GM21786 (cell line): ENCODE measurements around the gene SLITRK1.

Source experiments
- ATAC-seq: cut with Tn5 transposase; IDR thresholded peaks from one replicate; pipeline ENCODE4 v1.9.1; 2021; ENCODE audit not compliant: unreplicated experiment

The SLITRK1 gene, protein sequence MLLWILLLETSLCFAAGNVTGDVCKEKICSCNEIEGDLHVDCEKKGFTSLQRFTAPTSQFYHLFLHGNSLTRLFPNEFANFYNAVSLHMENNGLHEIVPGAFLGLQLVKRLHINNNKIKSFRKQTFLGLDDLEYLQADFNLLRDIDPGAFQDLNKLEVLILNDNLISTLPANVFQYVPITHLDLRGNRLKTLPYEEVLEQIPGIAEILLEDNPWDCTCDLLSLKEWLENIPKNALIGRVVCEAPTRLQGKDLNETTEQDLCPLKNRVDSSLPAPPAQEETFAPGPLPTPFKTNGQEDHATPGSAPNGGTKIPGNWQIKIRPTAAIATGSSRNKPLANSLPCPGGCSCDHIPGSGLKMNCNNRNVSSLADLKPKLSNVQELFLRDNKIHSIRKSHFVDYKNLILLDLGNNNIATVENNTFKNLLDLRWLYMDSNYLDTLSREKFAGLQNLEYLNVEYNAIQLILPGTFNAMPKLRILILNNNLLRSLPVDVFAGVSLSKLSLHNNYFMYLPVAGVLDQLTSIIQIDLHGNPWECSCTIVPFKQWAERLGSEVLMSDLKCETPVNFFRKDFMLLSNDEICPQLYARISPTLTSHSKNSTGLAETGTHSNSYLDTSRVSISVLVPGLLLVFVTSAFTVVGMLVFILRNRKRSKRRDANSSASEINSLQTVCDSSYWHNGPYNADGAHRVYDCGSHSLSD

DNA sequence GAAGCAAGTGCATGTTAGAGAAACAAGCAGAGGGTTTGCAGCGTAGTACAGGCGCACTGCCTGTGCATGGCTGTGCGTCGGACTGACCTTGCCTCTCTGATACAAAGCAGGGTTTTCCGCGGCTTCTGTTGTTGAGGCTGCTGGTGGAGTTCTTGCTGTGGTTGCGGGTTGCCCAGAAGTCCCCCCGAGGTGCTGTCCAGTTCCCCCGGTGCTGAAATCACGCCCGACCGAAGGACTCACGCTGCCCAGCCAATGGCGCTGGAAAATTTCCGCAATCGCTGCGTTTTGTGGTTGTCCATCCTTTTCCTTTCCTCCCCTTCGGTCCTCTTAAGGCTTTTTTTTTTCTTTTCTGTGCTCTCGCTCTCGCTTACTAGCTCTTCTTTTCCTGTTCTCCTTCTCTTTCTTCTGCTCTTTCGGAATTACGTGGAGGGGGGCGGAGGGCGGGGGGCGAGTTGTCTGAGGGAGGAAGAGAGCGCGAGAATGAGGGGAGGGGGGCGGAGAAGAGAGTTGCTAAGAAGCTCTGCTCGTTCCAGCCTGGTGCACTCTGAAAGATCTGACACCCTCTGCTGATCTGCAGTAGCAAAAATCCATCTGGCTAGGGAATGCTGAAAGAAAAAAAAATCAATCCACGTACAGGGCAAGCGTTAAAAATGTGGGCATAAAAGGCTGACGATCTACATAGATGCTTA is at the start of gene SLITRK1:
Gene SLITRK1 (minus strand): TSS at position 558 of the 689 bp plus-strand sequence. CDS start 967 bp downstream, outside the sequence.
- no peak for ATAC-seq

DNA sequence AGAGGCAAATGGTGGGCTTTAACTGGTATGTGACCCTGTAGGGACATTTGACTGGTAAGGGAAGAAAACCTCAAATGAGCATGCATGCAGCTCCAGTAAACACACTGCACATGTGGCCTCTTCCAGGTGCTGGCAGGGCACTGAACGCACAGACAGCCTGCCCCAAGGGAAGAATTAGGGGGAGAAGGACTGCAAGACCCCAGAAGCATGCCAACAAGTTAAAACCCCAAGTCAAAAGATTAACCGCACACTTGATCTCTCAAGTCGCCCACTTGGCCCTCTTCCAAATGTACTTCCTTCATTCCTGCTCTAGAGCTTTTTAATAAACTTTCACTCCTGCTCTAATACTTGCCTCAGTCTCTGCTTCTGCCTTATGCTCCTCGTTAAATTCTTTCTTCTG is 46.9 kb upstream of the SLITRK1 start:
- ATAC-seq: no peak

DNA sequence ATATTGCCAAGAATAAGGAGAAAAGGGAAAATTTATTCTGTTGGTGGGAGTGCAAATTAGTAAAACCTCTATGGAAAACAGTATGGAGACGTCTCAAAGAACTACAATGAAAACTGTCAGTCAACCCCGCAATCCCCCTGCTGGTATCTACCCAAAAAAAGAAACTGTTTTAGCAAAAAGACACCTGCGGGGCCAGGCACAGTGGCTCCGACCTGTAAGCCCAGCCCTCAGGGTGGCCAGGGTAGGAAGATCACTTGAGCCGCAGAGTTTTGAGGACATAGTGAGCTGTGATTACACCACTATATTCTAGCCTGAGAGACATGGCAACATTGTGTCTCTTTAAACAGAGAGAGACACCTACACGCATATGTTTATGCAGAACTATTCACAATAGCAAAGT is 37.5 kb upstream of the SLITRK1 start:
- no peak for ATAC-seq

DNA sequence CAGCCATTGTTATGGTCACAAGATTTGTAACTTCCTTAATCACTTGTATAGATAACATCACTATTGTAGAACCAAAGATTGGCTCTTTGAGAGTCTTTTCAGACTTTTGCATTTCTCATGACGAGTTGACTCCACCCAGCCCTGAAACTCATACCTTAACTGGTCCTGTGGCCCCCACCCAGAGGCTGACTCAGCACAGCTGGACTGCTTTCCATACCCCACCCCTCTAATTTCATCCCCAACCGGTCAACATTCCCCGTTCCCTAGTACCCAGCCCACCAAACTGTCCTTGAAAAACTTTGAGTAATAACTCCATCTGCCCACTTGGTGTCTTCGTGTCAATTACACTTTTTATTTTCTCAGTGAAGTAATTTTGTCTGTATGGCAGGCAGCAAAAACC is 32.1 kb upstream of the SLITRK1 start:
- ATAC-seq: no peak

DNA sequence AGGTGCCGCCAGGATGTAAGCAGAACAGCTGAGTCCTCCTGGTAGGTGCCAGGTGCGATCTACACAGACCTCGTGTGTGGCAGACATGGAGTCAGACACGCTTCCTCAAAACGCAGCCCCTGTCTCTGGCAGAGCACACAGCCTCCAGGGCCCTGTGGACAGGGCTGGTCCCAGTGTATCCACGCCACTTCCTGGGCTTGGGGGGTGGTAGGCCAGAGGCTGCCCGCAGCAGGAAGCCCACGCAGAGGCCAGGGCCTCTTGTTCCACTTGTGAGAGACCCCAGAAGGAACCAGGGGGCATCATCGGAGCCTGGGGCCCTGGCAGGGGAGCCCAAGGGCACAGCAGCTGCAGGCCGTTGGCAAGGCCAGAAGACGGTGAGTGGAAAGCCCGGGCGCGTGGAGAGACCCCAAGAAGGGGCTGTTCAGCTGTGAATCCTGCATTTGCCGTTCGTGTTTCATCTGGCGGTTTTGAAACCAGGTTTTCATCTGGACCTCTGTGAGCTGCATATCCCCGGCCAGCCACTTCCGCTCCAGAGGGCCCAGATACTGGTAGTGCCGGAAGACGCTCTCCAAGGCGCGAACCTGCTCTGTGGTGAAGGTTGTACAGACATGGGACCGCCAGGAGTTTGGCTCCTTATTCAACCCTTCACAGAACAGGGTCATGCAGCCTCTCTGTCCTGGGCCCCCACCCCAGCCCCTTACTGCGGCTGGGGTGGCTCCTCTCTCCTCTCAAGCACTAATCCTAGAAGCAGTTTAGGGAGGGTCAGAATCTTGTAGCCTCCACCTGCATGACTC is 25.1 kb upstream of the SLITRK1 start:
- no peak for ATAC-seq

DNA sequence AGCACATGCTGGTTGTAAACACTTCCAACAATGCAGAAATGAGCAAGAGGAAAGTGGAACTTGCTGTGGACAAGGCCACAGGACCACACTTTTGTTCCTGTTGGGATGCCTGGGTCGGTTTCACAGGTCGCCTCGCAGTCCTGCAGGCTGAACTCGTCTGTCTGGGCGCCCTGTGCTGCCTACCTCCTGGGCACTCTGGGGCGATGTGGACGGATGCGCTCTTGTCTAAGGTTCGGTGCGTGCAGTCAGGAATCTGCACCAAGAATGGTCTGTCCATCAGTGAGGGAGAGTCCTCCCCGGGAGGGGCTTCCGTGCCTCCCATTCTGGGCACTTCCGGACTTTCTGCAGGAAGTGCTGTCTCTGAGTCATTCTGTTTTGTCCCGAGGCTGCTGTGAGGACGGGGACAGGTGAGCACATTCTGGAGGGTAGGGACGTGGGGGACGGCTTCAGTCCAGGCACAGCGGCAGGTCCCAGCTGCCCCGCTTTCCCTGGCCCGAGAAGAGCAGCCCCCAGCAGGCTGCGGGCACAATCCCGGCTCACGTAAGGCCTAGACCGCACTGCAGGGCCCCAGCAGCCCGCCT is 24.1 kb upstream of the SLITRK1 start:
- ATAC-seq: no peak

DNA sequence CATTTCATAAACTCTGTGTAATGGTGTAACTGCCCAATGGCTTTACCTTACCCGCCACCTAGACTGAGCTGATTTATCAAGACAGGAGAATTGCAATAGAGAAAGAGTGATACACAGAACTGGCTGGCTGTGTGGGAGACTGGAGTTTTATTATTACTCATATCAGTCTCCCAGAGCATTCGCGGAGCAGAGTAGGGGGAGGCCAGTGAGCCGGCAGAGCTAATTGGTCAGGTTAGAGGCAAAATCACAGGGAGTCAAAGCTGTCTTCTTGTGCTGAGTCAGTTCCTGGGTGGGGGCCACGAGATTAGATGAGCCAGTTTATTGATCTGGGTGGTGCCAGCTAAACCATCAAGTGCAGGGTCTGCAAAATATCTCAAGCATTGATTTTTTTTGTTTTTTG is 23.4 kb upstream of the SLITRK1 start:
- ATAC-seq: no peak

DNA sequence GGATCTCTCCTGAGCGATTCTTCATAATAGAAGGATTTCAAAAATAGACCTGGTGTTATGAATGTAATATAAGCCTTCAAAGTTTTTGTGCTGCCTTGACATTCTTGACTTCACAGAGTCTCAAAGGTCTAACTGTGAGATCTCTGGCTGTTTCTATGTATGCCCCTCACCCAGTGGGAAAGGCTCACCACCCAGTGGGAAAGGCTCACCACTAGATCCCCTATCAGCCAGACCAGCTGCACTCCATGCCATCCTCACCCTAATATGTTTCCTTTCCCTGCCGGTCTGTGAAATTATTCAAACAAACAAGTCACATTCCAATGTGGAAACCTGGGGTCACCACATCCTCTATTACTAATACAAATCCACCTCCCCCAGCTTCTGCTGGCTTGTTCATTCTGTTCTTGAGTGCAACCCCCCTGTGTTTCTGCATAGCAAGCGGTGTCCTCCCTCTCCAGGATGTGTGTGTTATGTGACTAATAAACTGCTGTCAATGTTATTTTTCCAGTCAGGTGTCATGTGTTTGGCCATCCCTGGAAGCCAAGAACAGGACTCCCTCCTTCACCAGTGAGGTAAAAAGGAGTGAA is 13.8 kb upstream of the SLITRK1 start:
- no peak for ATAC-seq

DNA sequence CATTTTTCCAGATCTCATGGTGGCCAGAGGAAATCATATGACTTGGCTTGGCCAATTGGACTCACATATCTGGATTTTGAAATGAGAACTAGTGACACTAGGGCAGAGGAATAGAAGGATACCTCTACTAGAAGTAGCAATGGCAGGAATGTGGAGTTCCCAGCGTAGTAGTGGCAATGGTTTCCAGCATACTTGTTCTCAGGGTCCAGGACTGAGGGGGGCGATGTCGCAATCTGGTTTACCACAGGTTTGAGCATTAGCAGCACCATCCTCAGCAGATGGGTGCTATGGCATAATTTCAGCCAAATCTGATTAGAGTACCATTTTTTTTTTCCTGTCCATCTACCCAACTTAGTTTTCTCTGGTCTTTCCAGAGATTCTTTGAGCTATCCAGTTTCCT is 8.1 kb upstream of the SLITRK1 start:
- ATAC-seq: no peak

DNA sequence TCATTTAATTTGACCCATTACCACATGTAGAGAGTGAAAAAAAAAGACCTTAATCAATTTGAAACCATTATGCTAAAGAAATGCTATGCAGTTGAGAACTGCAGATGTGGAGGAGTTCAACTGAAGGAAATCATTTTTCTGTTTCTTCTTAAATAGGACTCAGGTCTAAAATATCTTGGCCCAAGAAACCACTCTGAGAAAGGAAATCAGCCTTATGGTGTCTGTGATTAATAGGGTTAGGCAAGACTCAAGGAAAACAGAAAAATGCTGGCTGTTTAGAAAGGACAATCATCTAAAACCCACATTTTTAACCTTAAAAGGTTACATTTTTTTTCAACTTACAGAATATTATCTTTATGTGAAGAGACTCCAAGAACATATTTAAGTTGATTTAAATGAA is 1.9 kb upstream of the SLITRK1 start:
- ATAC-seq: no peak

DNA sequence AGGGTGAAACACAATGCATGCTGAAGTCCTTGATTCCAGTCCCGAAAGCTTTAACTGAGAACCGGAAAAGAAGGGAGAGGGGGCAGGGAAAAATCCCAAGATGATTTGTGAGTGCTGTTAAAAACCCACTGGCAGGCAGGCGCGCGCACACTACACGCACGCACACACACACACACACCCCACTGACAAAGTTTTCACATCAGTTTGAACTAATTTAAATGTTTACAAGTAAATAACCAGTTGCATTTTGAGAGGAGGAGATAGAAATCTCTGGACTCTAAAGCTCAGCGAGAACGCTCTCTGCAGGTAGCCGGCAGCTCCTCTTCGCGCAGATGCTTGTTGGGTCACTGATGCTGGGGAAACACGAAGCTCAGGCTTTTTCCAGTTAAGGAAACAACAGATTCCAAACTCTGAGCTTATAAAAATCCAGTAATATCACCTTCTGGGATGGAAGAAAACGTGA is 818 bp upstream of the SLITRK1 start:
- ATAC-seq: no peak

DNA sequence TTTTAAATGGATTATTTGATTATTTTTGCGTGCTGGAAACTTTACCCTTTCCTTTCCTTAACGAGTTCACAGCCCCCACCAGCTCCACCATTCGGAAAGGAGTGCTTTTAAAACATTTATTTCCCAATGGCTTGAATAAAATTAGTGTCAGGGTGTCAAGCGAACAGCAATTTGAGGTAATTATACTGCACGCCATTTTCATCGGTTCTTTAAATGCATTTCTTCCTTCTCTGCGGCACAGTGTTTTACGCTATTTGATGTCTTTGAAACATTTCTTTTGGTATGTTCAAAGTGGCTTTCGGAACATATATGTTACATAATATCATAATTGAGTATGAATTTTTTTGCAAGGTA is 309 bp upstream of the SLITRK1 start:
- ATAC-seq: no peak

DNA sequence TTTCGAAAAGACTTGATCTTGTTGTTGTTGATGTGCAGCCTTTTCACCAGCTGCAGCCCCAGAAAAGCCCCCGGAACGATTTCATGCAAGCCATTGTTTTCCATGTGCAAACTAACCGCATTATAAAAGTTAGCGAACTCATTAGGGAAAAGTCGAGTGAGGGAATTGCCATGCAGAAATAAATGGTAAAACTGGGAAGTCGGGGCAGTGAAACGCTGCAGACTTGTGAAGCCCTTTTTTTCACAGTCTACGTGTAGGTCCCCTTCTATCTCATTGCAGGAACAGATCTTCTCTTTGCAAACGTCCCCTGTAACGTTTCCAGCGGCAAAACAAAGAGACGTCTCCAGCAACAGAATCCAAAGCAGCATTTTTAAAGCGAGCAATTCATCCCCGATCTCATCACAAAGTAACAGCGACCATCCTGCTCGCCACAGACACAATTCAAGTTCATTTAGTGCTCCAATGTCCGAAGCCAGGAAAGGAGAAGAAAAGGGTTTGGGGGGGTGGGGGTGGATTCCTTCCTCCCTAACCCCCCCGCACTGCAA is 1.1 kb downstream of the SLITRK1 start:
- no peak for ATAC-seq

DNA sequence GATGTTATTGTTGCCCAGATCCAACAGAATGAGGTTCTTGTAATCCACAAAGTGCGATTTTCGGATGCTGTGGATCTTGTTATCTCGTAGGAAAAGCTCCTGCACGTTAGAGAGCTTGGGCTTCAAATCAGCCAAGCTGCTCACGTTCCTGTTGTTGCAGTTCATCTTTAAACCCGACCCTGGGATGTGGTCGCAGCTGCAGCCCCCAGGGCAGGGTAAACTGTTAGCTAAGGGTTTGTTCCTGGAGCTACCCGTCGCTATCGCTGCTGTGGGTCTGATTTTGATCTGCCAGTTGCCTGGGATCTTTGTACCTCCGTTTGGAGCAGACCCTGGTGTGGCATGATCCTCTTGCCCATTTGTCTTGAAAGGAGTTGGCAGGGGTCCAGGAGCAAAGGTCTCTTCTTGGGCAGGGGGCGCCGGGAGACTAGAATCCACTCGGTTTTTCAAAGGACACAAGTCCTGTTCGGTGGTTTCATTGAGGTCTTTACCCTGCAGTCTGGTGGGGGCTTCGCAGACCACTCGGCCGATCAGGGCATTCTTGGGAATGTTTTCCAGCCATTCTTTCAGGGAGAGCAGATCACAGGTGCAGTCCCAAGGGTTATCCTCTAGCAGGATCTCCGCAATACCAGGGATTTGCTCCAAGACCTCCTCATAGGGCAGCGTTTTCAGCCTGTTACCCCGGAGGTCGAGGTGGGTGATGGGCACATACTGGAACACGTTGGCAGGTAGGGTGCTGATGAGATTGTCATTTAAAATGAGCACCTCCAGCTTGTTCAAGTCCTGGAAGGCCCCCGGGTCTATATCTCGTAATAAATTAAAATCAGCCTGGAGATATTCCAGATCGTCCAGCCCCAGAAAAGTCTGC is 1.8 kb downstream of the SLITRK1 start:
- no peak for ATAC-seq

DNA sequence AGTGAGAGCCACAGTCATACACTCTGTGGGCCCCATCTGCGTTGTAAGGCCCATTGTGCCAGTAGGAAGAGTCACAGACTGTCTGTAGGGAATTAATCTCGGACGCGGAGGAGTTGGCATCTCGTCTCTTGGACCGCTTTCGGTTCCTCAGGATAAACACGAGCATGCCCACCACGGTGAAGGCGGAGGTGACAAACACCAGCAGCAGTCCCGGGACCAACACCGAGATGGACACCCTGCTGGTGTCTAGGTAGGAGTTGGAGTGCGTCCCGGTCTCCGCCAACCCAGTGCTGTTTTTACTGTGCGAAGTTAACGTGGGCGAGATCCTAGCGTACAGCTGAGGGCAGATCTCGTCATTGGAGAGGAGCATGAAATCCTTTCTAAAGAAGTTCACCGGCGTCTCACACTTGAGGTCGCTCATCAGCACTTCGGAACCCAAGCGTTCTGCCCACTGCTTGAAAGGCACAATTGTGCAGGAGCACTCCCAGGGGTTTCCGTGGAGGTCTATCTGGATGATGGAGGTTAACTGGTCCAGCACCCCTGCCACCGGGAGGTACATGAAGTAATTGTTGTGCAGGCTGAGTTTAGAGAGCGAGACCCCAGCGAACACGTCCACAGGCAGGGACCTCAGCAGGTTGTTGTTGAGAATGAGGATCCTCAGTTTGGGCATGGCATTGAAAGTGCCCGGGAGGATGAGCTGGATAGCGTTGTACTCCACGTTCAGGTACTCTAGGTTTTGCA is 2.7 kb downstream of the SLITRK1 start:
- ATAC-seq: no peak

DNA sequence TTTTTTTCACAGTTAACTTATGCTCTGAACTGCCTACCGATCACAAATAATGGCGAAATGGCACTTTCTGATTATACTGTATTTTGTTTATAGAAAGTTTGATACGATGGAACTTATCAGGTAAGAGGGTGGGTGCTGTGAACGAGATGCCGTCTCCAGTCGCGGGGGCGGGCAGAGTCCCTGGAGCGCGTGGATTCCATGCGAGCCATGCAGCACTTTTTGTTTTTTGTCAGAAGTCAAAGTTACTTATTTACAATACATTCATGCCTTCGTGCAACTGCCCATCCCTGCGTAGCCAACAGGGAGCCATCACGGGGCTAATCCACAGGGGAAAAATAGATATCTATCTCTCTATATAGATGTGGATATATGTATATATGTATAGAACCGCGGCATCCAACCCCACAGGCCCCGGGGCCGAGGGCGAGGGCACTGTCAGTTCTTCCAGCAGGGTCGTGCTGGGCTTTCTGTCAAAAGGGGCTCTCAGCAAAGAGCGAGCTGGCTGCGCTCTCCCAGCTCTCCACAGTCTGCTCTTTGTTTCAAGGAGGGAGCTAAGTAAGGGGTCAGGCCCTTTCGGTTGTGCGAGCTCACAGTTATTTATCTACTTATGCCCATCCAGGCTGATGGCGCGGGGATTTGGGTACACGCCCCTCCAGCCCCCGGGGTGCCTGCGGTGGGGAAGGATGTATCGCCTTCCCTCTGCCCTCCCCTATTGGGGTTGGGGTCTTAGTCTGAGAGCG is 3.4 kb downstream of the SLITRK1 start:
- ATAC-seq: no peak

DNA sequence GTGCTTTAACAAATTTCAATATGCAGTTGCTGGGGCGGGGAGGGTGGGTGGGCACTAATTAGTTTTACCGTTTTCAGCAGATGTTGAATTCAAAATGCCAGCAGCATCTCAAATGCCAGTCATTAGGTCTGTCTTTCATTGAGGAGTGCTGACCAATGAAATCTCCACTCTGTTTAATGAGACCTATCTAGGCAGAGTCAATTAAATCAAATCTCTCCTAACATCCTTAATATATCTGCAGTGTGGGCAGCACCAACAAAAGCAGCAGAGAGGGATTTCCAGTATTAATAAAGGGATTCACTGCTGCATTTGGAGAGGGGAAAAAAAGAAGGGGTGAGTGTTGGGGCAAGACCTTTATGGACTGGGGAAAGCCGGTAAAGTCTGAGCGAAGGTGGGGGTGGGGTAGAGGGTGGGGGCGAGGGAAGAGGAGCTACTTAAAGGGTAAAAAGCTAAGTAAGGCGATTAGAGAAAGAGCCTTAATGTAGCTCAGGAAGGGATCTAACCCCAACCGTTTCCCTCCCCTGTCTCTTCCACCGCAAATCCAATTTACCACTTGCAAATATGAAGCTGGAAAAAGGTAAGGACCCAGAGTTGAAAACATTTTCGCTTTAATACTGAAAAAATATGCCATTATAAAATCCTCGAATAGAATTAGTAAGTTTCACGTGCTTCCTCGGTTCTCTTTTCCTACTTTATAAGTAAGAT is 4.5 kb downstream of the SLITRK1 start:
- no peak for ATAC-seq
